GM21786 (cell line): ENCODE results near the gene CXCL6.

ENCODE experiments used
- ATAC-seq: cut with Tn5 transposase; IDR thresholded peaks from one replicate; pipeline ENCODE4 v1.9.1; 2021; ENCODE audit not compliant: unreplicated experiment

The CXCL6 gene

DNA sequence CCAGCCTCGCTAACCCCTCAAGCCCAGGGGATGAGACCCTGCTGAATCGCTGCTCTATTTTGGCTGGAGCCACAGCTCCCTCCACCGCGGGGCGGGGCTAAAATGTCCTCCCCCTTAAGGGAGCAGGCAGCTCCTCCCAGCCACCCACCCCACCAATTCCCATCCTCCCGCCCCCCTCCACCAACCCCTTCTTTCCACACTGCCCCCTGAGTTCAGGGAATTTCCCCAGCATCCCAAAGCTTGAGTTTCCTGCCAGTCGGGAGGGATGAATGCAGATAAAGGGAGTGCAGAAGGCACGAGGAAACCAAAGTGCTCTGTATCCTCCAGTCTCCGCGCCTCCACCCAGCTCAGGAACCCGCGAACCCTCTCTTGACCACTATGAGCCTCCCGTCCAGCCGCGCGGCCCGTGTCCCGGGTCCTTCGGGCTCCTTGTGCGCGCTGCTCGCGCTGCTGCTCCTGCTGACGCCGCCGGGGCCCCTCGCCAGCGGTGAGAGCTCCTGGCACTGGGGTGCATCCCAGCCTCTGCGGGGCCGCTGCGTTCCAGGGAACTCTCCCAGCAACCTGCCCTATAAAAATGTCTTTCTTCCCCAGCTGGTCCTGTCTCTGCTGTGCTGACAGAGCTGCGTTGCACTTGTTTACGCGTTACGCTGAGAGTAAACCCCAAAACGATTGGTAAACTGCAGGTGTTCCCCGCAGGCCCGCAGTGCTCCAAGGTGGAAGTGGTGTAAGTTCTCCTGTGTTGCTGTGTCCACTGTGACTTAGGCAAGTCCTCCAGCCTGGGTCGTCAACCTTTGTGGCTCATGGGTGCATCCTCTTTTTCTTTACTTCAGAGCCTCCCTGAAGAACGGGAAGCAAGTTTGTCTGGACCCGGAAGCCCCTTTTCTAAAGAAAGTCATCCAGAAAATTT lies at the start of gene CXCL6:
CXCL6 (plus strand) TSS at position 306 of the 907 bp plus-strand sequence; CDS start at position 379, 73 bp downstream.
- ATAC-seq, result no peak

DNA sequence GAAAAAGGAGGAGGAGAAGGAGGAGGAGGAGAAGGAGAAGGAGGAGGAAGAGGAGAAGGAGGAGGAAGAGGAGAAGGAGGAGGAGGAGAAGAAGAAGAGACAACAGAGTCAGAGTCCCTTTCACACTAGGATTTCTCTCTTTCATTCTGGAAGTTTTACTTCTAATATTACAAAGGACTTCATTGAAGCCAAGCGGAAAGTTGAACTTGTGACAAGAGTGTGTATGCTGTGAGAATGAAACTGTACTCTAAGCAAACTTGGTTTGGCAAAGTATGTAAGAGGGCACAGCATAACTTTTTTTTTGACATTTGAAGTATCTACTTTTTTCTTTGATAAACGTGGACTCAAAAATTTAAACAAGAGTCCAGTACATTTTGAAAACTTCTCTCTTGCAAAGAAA lies 48.1 kb upstream of the CXCL6 start:
- no peak for ATAC-seq

DNA sequence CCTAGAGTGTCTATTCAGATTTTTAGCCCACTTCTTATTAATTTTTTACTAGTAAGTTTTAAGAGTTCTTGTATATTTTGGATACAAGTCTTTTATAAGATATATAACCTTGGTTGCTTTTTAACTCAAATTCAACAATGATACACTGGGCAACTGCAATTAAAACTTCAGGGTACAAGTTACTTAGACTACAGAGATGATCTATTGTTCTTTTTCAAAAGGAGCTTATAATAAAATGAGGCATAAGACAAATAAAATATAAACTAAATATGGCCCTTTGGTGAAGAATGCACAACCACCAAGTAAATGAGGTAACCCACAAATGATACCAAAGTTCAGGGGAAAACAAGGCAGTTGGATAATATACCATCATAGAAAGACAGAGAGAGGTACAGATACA lies 37.6 kb upstream of the CXCL6 start:
- no peak for ATAC-seq

DNA sequence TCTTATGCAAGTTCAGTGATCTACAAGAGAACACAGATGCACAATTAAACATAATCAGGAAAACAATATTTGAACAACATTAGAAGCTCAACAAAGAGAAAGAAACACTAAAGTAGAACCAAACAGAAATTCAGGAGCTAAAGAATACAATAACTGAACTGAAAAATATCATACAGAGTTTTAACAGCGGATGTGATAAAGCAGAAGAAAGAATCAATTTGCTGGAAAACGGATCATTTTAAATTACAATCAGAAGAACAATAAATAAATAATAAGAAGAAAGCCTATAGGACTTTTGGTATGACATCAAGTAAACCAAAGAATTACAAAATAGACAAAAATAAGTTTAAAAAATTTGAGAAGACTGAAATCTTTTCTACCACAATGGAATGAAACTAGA lies 36.3 kb upstream of the CXCL6 start:
- no peak for ATAC-seq

DNA sequence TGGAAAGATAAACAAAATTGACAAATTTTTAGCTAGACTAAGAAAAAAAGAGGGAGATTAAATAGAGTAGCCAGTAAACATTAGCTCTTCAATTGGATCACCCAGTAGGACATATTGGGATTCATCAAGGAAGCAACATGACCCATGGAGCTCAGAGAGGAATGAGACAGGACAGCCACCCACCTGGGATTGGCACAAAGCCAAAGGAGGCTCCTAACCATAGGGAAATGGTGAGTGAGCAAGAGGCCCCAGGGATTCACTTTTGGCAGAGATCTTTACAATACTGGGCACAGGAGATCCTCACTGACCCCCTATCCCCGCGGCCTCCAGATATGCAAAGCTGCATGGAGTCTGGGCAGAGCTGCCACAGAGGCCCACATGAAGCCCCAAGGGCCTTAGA lies 34.8 kb upstream of the CXCL6 start:
- no peak for ATAC-seq

DNA sequence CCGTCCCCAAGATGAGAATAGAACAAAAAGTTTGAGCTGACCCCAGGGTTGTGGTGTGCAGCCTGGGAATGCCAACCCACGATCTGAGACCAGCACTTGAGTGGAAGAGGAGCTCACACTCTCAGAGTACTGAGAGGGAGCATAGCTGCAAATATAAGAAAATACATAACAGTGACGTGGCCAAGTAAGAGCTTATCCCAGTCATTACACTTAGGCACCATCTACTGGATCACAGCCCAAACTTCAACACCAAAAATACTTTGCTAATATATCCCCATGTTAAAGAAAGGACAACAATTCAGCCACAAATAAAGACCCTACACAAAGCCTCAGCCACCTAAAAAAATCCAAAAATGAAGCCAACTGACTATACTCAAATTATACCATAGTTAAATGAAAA lies 33.3 kb upstream of the CXCL6 start:
- no peak for ATAC-seq

DNA sequence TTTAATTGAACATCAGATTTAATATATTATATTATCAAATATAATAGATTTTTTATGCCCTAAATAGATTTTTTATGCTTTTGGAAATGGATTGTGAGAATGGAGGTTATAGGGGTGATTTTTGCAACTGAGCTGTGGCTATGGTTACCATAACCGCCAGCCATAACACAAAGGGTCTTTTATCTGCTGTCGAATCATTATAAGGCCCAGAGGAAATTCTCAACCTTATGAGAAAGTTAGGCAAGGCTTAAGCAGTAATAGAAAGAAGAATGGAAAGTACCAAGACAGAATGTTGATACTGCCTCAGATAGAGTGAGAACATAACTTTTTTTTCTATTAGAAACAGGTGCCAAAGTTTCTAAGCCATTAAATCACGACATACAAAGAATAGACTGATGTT lies 26.3 kb upstream of the CXCL6 start:
- ATAC-seq, result no peak

DNA sequence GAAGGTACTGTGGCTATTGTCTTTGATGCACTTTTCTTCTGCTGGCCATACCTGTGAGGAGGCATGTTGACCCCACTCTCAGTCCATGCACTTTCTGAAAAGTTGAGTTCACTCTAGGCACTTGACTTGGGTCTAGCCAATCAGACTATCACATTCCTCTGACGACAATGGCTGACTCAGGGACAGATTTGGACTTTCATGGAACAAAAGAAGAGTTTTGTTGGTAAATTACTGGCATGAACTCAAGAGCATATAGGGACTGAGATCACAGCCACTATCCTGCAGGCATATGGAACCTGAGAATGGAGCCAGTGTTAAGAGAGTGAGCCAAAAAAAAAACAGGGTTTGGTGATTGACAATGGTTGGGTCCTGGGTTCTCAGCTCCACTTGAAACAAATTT lies 24.6 kb upstream of the CXCL6 start:
- ATAC-seq, result no peak

DNA sequence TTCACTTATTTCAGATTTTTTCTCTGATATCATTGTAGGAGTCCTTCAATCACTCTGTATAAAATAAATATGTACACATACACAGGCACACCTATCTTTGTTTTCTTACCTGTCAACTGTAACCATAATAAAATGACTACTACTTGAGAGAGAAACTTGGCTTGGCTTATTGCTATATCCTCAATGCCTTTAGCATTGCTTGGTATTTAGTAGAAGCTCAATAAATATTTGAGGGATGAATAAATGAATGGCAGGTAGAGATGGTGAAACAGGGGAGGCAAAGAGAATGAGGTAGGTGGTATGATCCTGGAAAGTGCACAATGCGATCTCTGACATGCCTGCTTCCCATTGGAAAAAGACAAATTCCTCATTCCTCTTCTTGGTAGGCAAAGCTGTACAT lies 21.8 kb upstream of the CXCL6 start:
- no peak for ATAC-seq

DNA sequence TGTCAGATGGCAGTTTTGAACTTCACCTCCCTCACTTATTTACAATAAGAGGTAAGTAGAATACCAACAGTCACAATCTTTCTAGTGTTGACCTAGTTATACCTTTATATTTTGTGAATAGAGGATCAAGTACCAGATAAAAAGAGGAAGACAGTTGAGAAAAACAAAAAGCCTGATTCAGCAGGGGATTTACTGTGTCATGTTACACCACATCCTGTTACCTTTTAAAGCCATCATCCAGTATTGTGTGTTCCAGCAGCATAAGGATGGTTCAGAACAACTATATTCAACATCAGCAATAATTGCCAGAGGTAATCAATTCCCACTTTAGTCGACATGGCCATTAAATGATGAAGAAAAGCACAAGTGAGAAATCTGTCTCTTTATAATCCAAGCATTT lies 21.3 kb upstream of the CXCL6 start:
- no peak for ATAC-seq

DNA sequence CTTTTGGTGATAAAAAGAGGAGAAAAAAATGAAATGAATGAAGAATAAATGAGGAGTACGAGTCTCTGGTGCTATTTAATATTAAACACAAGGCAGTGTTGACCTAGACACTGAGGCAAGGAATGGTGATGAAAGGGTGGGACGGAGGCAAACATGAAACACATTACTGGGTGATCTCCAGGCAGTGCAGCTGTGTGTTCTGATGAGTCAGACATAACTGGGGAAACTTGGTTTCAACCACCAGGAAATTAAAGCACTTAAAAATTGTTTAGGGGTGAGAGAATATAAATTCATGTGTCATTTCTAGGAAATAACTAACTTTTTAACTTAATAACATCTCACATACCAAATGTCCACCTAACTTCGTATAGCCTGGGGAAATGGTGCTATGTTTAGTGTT lies 19.7 kb upstream of the CXCL6 start:
- ATAC-seq, result no peak

DNA sequence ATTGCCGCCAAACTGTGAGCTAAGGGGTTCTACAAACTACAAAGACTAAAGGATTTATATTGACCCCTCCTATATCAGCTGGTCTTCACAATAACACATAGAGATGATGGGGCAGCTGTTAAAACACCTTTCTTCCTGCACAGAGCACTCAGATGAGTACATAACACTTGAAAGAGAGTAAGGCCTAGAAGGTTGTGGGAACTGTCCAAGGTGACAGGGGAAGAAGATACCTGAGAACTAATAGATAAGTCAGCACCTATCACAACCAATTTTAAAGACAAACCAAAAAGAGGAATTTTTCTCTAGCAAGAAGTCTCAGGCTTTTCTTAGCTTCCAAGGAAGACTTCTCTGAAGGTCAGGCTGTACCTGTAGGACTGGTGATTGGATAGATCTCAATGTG lies 19.1 kb upstream of the CXCL6 start:
- ATAC-seq, result no peak

DNA sequence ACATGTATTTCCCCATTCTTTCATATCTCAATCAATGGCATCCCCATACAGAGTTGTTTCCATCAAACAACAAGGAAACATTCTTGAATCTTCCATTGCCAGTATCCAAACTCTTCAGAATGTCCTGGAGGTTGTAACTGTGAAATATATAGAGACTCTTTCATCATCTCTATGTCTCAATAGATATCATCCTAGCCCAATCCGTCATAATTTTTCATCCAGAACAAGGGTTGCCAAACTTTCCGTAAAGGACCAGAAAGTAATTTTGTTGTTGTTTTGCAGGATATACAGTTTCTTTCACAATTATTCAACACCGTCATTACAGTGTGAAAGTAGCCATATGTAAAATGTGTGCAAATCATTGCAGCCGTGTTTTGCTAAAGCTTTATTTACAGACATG lies 15.2 kb upstream of the CXCL6 start:
- ATAC-seq, result no peak

DNA sequence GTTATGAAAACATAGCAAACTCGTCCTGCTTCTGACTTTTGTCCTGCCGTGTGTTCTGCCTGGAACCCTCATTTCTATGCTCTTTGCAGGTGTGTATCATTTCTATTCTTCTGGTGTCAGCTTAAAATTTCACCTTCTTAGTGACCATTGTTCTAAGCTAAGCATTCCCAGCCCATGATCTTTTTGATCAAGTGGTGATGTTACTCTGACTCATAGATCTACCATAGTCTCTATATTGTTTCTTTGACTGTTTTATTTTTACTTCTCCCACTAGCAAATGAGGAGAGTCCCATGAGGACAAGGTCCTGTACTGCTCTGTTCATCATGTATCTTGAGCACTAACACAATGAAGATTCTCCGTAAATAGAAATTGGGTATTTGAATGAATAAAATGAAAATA lies 14.1 kb upstream of the CXCL6 start:
- ATAC-seq, result no peak

DNA sequence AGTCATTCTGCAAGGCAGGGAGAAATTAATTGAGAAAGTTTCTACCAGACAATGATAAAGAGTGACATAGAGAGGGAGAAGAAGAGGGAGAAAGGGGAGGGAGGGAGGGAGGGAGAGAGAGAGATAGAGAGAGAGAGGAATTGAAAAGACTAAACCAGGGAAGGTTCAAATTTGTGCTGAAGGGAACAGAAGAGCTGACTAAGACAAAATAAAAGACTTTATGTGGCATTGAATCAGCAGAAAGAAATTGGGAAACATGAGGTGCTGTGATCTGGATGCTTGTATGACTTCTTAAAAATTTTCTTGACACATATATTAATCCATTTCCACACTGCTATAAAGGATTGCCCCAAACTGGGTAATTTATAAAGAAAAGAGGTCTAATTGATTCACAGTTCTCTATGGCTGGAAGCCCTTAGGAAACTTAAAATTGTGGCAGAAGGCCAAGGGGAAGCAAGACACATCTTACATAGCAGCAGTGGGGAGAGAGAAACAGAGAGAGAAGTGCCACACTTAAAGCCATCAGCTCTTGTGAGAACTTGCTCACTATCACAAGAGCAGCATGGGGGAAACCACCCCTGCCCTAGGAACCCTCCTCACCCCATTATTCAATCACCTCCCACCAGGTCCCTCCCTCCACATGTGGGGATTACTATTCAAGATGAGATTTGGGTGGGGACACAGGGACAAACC lies 13.5 kb upstream of the CXCL6 start:
- ATAC-seq, result no peak

DNA sequence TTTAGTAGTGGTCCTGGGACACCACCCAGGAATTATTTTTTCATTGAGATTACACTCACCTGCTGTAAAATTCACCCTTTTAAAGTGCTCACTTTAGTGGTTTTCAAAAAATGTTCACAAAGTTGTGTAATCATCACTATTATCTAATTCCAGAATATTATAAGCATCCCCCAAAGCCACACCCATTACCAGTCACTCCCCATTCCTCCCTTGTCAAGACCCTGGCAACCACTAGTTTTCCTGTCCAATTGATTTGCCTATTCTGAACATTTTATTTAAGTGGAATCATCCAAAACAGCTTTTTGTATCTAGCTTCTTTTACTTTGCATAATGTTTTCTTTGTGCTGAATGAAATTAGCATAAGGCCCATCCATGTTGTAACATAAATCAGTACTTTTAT lies 12.7 kb upstream of the CXCL6 start:
- ATAC-seq, result no peak

DNA sequence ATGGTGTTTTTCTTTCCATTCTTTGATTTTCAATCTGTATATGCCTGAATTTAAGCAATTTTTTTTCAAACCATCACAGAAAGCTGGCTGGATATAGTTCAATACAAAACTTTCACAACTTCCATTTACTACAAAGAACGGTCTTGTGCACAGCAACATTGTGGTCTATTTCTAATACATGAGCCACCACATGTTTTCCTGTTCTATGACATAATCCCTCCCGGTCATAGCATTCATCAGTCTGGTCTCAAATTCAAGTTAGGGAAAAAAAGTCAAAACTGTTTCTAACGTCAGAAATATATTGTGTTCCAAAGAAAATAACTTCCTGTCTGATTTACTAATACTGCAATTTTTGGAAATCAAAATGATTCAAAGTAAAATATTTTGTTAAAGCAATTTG lies 7.5 kb upstream of the CXCL6 start:
- no peak for ATAC-seq

DNA sequence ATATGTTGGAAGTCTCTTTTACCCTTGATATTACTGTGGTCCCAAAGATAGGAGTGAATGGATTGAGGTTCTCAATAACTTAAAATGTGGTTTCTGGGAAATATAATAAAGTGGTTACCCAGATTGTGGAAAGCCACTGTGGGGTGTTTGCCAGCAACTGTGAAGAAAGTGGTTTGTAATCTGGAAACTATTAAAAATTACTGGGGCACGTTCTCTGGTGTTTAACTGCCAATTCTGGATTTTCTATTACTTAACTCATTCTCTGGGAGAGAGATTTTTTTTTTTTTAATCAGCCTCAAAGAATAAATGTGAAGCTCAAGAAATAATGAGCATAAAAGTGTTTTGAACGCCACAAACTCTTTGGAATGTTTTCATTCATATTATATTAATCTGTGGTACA lies 4.9 kb upstream of the CXCL6 start:
- no peak for ATAC-seq

DNA sequence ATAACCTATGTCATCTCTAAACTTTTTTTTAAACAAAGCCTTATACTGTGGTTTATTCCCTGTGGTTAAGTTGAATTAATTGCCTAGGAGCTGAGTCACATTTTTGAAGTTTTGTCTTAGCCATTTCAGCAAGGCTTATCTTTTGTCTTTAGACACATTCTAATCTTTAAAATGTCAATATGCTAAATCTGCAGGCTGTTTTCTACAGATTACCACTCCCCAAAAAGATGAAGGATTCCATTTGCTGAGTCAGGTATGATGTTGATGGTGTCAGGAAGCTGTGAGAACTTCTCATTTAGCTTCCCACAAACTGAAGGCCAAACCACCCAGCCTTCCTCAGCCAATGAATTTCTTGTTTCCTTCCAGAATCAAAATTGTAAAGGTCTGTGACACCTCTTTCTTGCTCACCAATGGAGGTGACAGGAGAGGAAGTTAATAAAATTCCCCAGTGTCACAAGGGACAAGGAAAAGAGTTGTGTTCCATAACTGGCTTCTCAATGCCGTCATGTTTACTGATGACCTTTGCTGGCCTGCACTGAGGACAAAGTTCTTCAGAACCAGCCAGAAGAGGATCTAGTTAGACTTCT lies 3.7 kb upstream of the CXCL6 start:
- ATAC-seq, result no peak

DNA sequence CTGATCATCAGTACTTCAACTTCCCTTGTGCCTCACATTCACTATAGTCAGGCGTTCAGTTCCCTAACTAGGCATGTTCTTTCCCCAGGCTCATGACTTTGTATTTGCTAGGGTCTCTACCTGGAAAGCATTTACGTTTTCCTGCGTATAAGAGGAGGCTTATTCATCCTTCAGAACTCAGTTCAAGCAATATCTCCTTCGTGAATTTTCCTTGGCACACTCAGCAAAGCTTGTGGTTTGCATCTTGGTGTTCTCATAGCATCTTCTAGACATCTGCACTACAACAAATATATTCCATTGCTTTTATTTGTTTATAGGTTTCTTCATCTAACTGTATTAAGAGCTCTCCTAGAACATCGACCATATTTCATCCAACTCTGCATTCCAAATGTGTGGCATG lies 2.6 kb downstream of the CXCL6 start:
- ATAC-seq, result no peak

DNA sequence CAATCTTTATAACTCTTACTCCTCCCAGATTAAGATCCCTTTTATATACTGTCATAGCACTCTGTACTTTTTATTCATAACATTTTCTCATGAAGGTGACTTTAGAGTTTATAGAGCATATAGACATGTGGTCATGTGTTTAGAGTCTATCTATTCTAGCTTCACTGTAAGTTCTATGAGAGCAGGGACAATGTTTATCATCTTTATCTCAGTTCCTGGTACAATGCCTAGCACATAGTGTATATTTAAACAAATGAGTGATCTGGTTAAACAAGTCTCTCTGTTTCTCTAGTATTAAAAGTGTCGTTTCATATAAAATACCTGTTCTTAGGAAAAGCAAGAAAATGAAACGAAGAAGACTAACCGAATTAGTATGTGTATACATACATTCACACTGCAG lies 3.2 kb downstream of the CXCL6 start:
- no peak for ATAC-seq

DNA sequence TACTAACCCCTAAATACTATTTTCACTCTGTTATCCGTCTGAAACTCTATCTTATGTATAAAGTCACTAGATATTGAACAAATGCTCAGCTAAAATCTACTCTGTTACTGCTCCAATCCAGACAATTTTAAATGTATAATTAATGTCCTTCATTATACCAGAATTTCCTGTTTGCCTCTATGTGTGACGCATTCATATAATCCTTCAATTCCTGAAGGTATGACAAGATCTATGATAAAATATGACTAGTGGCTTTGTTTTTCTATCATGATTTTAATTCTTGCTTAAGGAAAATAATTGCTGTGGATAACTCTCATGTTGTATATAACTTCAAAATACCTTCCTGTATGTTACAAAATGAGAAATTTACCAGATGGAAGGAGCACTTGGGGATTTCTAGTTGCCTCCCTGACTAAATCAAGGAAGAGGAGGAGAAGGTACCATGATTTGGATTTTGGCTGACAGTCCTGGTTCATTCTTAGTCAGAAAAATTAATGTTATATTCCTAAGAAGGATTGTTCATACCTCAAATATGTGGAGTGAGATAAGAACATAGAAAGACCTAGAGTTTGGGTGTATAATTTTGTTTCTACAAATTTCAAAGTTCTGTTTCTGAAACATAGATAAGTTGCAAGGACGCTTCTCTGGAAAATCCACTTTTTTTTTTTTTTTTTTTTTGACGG lies 4.9 kb downstream of the CXCL6 start:
- ATAC-seq, result no peak
